ENCODE data around the gene FXYD2.

DNA sequence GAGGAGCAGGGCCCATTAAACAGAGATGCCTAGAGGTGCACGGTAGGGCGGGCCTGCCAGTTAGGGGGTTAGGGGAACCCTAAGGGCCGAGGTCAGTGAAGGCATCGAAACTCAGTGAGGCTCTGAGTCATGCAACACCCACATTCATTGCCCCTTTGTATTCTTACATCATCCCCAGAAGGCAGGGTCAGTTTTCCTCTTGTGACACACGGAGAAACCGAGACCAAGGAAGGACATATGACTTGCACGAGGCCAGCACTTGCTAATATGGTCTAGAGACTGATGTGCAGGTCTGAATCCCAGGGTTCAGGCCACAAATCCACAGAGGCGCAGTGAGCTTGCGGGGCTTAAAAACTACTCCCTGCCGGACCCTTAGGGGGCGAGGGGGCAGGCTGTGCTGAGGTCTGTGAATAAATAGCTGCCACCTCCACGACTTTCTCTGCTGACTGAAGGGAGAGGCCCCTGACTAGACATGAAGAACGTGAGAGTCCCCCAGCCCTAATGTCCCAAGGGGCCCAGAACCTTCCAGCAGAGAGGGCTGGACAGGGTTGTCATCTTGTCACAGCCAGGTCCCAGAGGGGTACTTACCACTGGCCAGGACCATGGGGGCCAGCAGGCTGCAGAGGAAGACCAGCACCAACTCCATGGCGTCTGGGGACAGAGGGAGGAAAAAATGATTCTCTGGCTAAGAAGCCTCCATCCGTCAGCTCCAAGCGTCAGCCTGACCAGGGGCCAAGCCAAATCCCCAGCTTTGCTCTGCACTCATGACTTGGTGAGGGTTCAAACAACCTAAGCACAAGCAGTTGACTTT lies 17.8 kb upstream of the FXYD2 start:
- TF ChIP-seq, protein P1, sequence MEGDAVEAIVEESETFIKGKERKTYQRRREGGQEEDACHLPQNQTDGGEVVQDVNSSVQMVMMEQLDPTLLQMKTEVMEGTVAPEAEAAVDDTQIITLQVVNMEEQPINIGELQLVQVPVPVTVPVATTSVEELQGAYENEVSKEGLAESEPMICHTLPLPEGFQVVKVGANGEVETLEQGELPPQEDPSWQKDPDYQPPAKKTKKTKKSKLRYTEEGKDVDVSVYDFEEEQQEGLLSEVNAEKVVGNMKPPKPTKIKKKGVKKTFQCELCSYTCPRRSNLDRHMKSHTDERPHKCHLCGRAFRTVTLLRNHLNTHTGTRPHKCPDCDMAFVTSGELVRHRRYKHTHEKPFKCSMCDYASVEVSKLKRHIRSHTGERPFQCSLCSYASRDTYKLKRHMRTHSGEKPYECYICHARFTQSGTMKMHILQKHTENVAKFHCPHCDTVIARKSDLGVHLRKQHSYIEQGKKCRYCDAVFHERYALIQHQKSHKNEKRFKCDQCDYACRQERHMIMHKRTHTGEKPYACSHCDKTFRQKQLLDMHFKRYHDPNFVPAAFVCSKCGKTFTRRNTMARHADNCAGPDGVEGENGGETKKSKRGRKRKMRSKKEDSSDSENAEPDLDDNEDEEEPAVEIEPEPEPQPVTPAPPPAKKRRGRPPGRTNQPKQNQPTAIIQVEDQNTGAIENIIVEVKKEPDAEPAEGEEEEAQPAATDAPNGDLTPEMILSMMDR (IDR thresholded peaks at IDR 0.05): no peak
- no peak for TF ChIP-seq POLR2A (IDR thresholded peaks at IDR 0.05)
